Small intestine (tissue), 7 donors: ENCODE data around the gene KIRREL3. TPM values are rescaled to one million over a fixed set of nuclear protein-coding genes. Genes with fewer than 3 reads are reported as not detected.
A peak's percentile ranks its signal among the peaks of the same experiment; 100 is the strongest.

Source experiments
- DNase-seq, 2 donors: peaks; one replicate each; pipeline versions ENCODE4 v3.0.0 to v3.0.0-alpha.2; 2013
- FAIRE-seq: peaks from 2 replicates; lab custom pipeline; 2012; peaks lifted over from hg19 to GRCh38; lab: Jason Lieb, UNC
- H3K27ac ChIP-seq, 3 donors: one replicate each; pipeline ENCODE4 v1.5.1; 2013; ENCODE audit warnings: low read length in 2 of 3, mild to moderate bottlenecking in 2 of 3, control low read depth in 1 of 3, inconsistent platforms in 1 of 3, low read depth in 1 of 3, moderate library complexity in 1 of 3
- H3K27me3 ChIP-seq, 3 donors: one replicate each; pipeline ENCODE4 v1.6.1; 2013; ENCODE audit warnings: low read length in 3 of 3, inconsistent platforms in 1 of 3; ENCODE audit not compliant: control insufficient read depth in 3 of 3, insufficient read depth in 3 of 3
- H3K36me3 ChIP-seq, 3 donors: one replicate each; pipeline ENCODE4 v1.6.1; 2013; ENCODE audit warnings: low read length in 3 of 3, inconsistent platforms in 1 of 3, low read depth in 1 of 3, mild to moderate bottlenecking in 1 of 3, moderate library complexity in 1 of 3; ENCODE audit not compliant: control insufficient read depth in 3 of 3, insufficient read depth in 2 of 3
- H3K4me1 ChIP-seq, 3 donors: one replicate each; pipeline ENCODE4 v1.6.1; 2013; ENCODE audit warnings: low read length in 2 of 3, inconsistent platforms in 1 of 3, low read depth in 1 of 3, mild to moderate bottlenecking in 1 of 3, moderate library complexity in 1 of 3; ENCODE audit not compliant: control insufficient read depth in 3 of 3, insufficient read depth in 2 of 3
- H3K4me3 ChIP-seq, 3 donors: one replicate each; pipeline ENCODE4 v1.5.1; 2013; ENCODE audit warnings: low read length in 3 of 3, control low read depth in 1 of 3, inconsistent platforms in 1 of 3, low read depth in 1 of 3, mild to moderate bottlenecking in 1 of 3, moderate library complexity in 1 of 3
- H3K9me3 ChIP-seq, 2 donors: one replicate each; pipeline ENCODE4 v1.6.1; 2013; ENCODE audit warnings: low read depth in 1 of 2, low read length in 1 of 2; ENCODE audit not compliant: control insufficient read depth in 2 of 2, insufficient read depth in 1 of 2
- WGBS, 3 donors: extraction: QIAGEN DNeasy Blood & Tissue Kit; methylation state at CpG; one replicate each; pipeline ENCODE4 v1.1.7; 2013; 5-methylcytosine and 5-hydroxymethylcytosine counted together
- polyA plus RNA-seq, 4 donors: library from polyadenylated mRNA; stranded (reverse) in 3 of 4; unstranded in 1 of 4; fragments of 200-250 nt in 3 of 4; fragments of 120-200 nt in 1 of 4; gene quantifications; one replicate each; pipeline versions ENCODE4 v1.2.1 to v1.2.3, GENCODE V29; 2013
- donor health status: healthy with polysubstance abuse.
- donor health status: control.
- donor health status: control.
- donor health status: Bipolar disorder and iron deficiency.
- donor health status: healthy.

Gene KIRREL3
- polyA plus RNA-seq, 4 donors, result 0.18 to 0.61 TPM; not detected in 2

DNA sequence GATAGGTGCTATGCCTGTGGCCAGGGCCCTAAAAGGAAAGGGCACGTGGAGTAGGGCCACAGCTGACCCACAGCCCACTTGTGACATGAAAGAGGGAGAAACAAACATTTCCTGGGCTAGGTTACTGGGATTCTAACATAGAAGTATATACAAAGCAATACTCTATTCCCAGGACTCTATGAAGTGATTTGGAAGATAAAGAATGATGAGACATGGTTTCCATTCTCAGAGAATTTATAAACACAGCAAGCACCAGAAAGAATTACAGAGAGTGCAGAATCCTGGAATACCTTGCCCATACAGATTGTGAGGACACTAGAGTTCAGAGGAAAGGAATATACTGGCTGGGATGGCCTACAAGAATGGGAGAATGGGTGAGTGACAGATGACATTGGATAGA lies 86.4 kb downstream of the KIRREL3 start:
- H3K4me3 ChIP-seq, result no peak overlapping the region
- H3K27me3 ChIP-seq, result no peaks in the 10 kb centered on the region
- no peaks in the 10 kb centered on the region for H3K36me3 ChIP-seq
- H3K9me3 ChIP-seq, result no peaks in the 10 kb centered on the region
- DNase-seq (no peak), FAIRE-seq (no peak)
- H3K27ac ChIP-seq, result no peak overlapping the region
- no peaks in the 10 kb centered on the region for H3K4me1 ChIP-seq
- WGBS, 3 donors, result 9 to 40% (median 14%) methylated on average over 1 of the region's 1 CpG

DNA sequence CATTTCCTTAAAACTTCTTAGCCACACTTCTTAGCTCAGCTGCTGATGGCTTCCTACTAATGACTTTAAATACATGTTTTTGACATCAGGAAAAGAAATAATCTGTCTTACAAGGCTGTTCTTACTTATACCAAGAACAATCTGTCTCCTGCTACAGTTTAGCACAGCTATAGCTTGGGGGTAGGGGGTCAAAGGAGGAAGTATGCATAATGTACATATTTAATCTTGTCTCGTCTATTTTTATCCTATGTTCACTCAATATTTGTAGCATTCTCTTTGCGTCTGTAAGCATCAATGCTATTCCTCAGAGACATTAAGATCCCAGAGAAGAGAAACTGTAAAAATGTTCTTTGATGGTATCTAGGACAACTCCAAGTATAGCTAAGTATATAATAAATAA lies 96.0 kb downstream of the KIRREL3 start:
- Histone ChIP-seq H3K36me3 (no peaks in the 10 kb centered on the region), H3K27me3 (no peaks in the 10 kb centered on the region), H3K27ac (no peak overlapping the region), H3K4me1 (no peaks in the 10 kb centered on the region), H3K4me3 (no peak overlapping the region), H3K9me3 (no peaks in the 10 kb centered on the region)
- DNase-seq, result no peak
- WGBS, 3 donors, result 60 to 82% (median 64%) methylated on average over 2 of the region's 2 CpGs
- no peak for FAIRE-seq

DNA sequence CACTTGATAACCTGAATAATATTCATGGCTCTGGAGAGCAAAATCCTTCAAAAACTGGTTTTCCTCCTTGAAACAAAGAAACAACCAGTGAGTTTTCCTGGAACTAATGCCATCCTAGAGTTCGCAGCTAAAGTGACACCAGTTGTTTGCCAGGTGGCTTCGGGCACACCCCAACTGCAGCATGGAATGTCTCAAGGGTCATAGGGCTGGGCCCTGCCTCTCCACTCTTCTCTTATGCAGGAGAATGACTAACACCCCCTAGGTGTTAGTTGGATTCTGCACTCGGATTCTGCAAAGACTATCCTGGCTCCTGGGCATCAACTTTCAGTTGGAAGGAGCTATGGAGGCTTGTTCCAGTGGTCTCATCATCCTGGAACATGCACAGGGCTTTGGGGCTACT lies 98.8 kb downstream of the KIRREL3 start:
- no peak for FAIRE-seq
- 25 to 57% (median 29%) methylated on average over 3 of the region's 3 CpGs for WGBS, 3 donors
- H3K27me3 ChIP-seq, result no peaks in the 10 kb centered on the region
- no peak overlapping the region for H3K27ac ChIP-seq
- no peaks in the 10 kb centered on the region for H3K9me3 ChIP-seq
- DNase-seq, result peak in 1 of 2 donors; percentile 9
- no peaks in the 10 kb centered on the region for H3K36me3 ChIP-seq
- H3K4me3 ChIP-seq, result no peak overlapping the region
- no peaks in the 10 kb centered on the region for H3K4me1 ChIP-seq

DNA sequence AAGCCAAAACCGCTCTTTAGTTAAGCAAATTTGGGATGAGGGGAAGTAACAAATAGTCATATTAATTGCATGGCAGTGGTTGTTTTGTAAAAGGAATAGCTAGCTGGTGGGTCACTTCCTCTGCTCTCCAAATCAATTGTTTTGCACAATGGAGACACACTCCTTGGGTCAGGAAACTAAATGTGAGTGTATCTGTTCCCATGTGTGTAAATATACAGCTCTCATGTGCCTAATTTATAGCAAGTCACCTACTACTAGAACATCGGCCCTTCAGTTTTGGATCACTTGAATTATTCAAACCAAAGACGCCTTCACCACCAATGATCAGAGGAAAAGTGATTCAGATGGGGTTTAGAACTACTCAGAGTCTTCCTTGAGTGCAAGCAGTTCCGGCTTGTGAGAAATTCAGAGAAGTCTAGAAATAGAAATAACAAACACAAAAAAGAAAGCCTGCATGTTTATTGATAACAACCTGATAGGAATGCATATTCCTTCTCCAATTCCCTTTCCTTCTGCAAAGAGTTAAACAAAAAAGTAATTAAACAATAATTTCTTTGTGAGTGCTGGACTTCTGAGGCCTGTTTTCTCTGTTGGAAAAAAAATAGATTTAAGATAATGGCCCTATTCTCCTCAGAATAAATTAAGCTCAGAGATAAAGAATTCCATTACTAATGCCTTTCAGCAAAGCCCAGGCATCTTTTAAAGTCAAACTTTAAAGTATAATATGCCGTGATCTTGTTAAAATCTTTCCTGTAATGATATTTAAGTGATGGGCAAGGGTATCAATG lies 100.4 kb downstream of the KIRREL3 start:
- Histone ChIP-seq H3K27me3 (no peaks in the 10 kb centered on the region), H3K4me1 (no peaks in the 10 kb centered on the region), H3K4me3 (no peak overlapping the region), H3K9me3 (no peaks in the 10 kb centered on the region), H3K27ac (no peak overlapping the region), H3K36me3 (no peaks in the 10 kb centered on the region)
- 84 to 94% (median 89%) methylated on average over 5 of the region's 5 CpGs for WGBS, 3 donors
- no peak for FAIRE-seq
- no peak for DNase-seq

DNA sequence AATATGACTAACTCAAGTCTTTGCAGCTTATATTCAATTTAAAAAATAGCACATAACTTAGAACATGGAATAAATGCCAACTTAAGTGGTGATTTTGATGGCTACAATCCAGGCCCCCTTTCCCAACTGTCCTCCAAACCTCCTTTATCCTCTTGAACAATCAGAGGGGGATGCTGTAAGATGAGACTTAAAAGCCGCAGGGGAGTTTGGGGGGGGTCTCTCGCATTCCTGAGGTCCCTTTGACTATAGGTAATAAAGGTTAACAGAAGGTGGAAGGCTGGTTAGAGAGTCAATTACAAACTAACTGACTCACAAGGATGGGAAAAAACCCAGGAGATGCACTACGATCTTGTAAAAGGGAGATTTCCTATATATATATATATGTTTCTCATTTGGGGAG lies 101.8 kb downstream of the KIRREL3 start:
- FAIRE-seq, result no peak
- WGBS, 3 donors, result 53 to 71% (median 61%) methylated on average over 3 of the region's 3 CpGs

DNA sequence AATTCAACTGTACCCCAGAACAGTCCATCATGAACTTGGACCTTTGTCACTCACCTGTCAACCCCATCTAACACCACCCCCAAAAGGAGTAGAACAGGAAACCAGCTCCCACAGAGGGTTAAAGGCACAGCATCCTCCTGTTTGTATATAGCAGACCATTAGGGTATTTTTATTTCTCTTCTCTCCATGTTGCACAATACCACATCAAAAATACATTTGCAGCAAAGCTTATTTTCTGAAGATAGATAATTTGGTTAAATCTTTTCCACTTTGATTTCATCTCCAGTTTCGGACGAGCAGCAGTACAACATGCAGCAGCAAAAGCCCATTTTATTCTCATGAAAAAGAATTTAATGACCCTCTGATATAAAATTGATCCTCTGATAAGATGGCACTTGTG lies 103.1 kb downstream of the KIRREL3 start:
- H3K27me3 ChIP-seq, result no peaks in the 10 kb centered on the region
- no peak overlapping the region for H3K4me3 ChIP-seq
- H3K9me3 ChIP-seq, result no peaks in the 10 kb centered on the region
- FAIRE-seq (no peak), DNase-seq (no peak)
- WGBS, 3 donors, result 75 to 86% (median 85%) methylated on average over 2 of the region's 2 CpGs
- no peaks in the 10 kb centered on the region for H3K4me1 ChIP-seq
- no peak overlapping the region for H3K27ac ChIP-seq
- no peaks in the 10 kb centered on the region for H3K36me3 ChIP-seq

More for the DNA sequence above, 101.8 kb downstream of the KIRREL3 start:
- no peaks in the 10 kb centered on the region for H3K36me3 ChIP-seq
- no peaks in the 10 kb centered on the region for H3K27me3 ChIP-seq
- no peak overlapping the region for H3K27ac ChIP-seq
- H3K4me3 ChIP-seq, result no peak overlapping the region
- no peaks in the 10 kb centered on the region for H3K9me3 ChIP-seq
- no peak for DNase-seq
- no peaks in the 10 kb centered on the region for H3K4me1 ChIP-seq

DNA sequence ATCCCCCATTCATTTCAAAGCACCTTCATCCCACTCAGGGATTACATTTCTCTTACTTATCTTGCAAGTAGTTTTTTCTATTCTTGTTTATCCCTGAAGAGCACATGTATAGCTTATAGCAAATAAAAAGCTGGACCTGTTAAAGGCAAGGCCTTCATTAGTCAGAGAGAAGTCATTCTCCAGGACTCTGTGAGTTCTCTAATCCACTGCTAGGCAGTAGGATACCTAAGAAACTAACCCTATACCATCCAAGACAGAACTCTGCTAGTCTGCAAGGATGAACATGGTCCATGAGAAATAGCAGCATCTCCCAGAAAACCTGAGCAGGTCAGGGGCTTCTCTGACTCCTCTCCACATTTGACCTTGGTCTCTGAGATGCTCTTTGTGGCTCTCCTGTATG lies 104.5 kb downstream of the KIRREL3 start:
- DNase-seq (no peak), FAIRE-seq (no peak)
- Histone ChIP-seq H3K4me3 (no peak overlapping the region), H3K4me1 (no peaks in the 10 kb centered on the region), H3K9me3 (no peaks in the 10 kb centered on the region), H3K27ac (no peak overlapping the region), H3K27me3 (no peaks in the 10 kb centered on the region), H3K36me3 (no peaks in the 10 kb centered on the region)

DNA sequence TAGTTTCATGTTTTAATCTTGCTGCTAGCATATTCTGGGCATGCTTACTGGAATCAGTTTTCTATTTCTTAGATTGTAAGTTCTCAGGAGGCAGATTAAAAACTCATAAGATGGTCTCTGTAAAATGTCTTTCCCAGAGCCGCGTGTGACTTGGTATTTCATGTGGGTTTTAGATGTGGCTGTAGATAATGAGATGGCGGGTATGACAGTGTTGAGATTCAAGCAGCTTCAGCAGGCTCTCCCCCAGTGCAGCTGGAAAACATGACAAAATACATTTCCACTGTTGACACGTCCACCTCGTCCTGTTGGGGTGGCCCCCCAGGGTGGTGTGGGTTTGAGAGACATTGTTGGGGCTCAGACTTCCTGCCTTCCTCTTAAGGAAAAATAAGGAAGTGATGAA lies 106.8 kb downstream of the KIRREL3 start:
- WGBS, 3 donors, result 35 to 43% (median 39%) methylated on average over 5 of the region's 5 CpGs
- FAIRE-seq, result no peak

DNA sequence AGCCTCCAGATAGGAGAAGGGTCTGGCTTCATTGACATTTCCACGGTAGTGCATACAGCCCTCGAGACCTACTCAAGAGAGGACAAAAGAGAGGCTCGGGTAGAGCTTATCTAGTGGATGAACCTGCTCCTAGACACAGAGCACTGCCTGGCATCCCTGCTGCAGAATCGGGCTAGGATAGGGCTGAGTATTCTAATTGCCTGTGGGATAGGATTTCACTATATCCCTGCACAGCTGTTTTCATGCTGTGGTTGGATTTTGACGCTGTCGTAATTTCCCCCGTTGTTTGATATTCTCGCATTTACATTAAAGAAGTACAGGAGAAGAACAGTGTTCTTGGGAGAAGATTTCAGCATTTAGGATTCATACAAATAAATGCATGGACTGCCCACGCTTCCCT lies 107.8 kb downstream of the KIRREL3 start:
- Histone ChIP-seq H3K4me1 (no peaks in the 10 kb centered on the region), H3K27ac (no peak overlapping the region), H3K4me3 (no peak overlapping the region), H3K9me3 (no peaks in the 10 kb centered on the region), H3K36me3 (no peaks in the 10 kb centered on the region), H3K27me3 (no peaks in the 10 kb centered on the region)
- FAIRE-seq (no peak), DNase-seq (no peak)
- WGBS, 3 donors, result 71 to 77% (median 75%) methylated on average over 9 of the region's 9 CpGs

More for the DNA sequence above, 106.8 kb downstream of the KIRREL3 start:
- DNase-seq, result no peak
- Histone ChIP-seq H3K4me1 (no peaks in the 10 kb centered on the region), H3K36me3 (no peaks in the 10 kb centered on the region), H3K27ac (no peak overlapping the region), H3K9me3 (no peaks in the 10 kb centered on the region), H3K27me3 (no peaks in the 10 kb centered on the region), H3K4me3 (no peak overlapping the region)
